SK-MEL-5 (cell line): ENCODE results near the gene ADAM22. TPM values are rescaled to one million over a fixed set of nuclear protein-coding genes. Genes with fewer than 3 reads are reported as not detected.

ENCODE experiments used
- total RNA-seq: library from RNA; depleted of rRNA; stranded (reverse); fragments of >200 nt; shearing (Covaris generic); gene quantifications from 2 replicates; pipeline ENCODE4 v1.2.3, GENCODE V29; 2014; rRNA removed

The ADAM22 gene
- total RNA-seq, 1 experiment from 2014 or later: 5.2 TPM

Other genes with a start within 250 kb of the ADAM22 start
- gene SLC25A40, start 57.9 kb upstream of the ADAM22 start, total RNA-seq: 19.3 and 19.9 TPM in 2 replicates
- gene DBF4, start 57.8 kb upstream of the ADAM22 start, total RNA-seq: 67.9 and 71.4 TPM in 2 replicates